COLO829 (cell line): Measurements from ENCODE around the gene GAB2.
"Not testable (repeated sequence)": the region's sequence is repeated elsewhere in the genome, so short reads cannot be mapped to it uniquely, and the experiment has no call there.

Experiments
- DNase-seq: peaks from one replicate; pipeline ENCODE4 v3.0.0; 2012; ENCODE audit warnings: low spot score

The GAB2 gene

DNA sequence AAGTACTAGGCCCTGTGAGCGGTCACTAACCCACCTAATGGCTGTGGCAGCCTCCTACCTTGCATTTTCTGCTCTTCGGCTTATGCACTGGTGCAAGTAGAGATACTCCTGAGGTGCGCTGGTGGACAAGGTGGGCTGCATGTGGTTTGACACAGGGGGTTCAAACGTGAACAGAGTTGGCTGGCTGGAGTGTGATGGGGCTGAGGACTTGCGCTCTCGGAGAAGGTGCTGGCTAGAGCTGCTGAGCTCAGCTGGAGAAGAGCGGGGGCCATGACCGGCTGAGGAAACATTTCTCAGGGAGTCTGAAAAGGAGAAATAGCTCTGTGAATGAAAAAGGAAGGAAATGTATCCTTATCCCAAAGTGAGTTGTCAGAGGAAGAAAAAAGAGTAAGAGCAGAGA lies 167.5 kb downstream of the GAB2 start:
- no peak for DNase-seq

- no peak for DNase-seq
These were observed 168.7 kb downstream of the GAB2 start for GRCh38 chr11:78248903-78249302.

GRCh38 chr11:78248191-78248590 lies 169.4 kb downstream of the GAB2 start:
- DNase-seq = no peak

DNA sequence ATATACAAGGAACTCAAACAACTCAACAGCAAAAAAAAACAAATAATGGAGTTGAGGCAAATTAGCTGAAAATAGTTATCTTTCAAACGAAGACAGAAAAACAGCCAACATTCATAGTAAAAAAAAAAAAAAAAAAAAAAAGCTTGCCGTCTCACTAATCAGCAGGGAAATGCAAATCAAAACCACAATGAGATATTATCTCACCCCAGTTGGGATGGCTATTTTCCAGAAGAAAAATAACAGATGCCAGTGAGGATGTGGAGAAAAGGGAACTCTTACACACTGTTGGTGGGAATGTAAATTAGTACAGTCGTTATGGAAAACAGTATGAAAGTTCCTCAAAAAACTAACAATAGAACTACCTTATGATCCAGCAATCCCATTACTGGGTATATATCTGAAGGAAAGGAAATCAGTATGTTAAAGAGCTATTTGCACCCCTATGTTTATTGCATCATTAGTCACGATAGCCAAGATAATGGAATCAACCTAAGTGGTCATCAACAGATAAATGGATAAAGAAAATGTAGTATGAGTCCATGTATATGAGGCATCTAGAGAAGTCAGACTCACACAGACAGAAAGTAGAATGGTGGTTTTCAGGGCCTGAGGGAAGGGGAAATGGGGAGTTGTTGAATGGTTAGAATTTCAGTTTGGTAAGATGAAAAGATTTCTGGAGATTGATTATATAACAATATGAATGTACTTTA lies 172.9 kb downstream of the GAB2 start:
- no peak for DNase-seq

GRCh38 chr11:78244080-78244479 lies 173.5 kb downstream of the GAB2 start:
- no peak for DNase-seq

DNA sequence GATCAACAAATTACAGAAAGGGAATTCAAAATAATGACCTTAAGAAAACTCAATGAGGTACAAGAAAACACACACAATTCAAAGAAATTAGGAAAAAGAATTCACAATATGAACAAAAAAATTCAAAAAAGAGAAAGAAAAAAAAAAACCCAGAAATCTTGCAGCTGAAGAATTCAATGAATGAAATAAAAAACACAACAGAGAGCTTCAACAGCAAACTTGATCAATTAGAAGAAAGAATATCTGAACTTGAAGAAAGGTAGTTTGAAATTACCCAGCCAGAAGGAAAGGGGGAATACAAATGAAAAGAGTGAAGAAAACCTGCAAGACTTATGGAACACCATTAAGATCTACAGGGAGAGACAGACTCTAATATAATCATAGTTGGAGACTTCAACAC lies 176.1 kb downstream of the GAB2 start:
- no peak for DNase-seq

- no peak for DNase-seq
These were observed 177.8 kb downstream of the GAB2 start for GRCh38 chr11:78239781-78240180.

DNA sequence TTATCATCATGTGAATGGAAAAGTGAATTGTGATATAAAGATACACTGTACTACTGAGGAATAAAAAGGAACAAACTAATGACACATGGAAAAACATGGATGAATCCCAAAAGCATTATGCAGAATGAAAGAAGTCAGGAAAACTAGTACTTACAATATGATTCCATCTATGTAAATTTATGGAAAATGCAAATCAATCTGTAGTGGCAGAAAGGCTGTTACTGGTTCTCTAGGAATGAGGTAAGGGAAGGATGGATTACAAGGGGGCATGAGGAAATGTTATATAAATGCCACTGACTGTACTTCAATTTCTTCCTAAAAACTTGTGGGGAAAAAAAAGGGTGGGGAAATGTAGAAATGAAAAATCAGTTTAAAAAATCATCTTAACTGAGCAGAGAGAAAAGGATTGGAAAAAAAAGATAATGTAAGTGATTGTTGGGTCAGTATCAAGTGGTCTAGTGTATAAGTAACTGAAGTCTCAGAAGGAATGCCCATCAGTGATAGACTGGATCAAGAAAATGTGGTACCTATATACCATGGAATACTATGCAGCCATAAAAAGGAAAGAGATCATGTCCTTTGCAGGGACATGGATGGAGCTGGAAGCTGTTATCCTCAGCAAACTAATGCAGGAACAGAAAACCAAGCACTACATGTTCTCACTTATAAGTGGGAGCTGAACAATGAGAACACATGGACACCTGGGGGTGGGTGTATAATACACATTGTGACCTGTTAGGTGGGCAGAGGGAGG lies 180.2 kb downstream of the GAB2 start:
- no peak for DNase-seq

- DNase-seq = no peak
These were observed 183.6 kb downstream of the GAB2 start for GRCh38 chr11:78234006-78234405.

DNA sequence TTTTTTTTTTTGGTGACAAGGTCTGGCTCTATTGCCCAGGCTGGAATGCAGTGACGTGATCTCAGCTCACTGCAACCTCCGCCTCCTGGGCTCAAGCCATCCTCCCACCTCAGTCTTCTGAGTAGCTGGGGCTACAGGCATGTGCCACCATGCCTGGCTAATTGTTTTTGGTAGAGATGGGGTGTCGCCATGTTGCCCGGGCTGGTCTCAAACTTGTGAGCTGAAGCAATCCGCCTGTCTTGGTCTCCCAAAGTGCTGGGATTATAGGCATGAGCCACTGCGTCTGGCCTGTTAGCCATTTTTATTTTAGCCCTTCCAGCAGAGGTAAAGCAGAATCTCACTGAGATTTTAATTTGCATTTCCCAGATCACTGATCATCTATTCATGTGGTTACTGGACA lies 184.6 kb downstream of the GAB2 start:
- DNase-seq = not testable (repeated sequence)

GRCh38 chr11:78231962-78232501 lies 185.6 kb downstream of the GAB2 start:
- peak; percentile 35 for DNase-seq

- no peak for DNase-seq
These were observed 187.3 kb downstream of the GAB2 start for GRCh38 chr11:78230161-78230877.

- no peak for DNase-seq
These were observed 188.5 kb downstream of the GAB2 start for GRCh38 chr11:78229106-78229505.

- peak; percentile 66 for DNase-seq
These were observed 189.2 kb downstream of the GAB2 start for GRCh38 chr11:78228467-78228866.

DNA sequence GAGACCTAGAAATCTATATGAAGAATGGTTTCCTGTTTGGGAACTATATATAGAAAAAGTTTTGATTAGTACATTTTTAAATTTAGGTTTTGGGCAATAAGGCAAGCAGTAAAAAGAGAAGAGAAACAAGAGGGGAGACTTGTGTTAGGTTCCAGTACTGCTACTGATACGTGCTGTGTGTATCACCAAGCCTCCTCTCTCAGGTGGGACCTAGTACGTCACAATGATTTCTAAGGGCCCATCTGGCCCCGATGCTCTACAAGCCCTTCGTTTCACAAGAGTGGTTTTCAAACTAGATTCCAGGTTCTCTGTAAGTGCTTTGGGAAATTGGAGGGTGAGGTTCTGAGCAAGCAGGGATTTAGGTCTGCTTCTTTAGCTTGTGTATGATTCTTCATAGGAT lies 189.7 kb downstream of the GAB2 start:
- no peak for DNase-seq

DNA sequence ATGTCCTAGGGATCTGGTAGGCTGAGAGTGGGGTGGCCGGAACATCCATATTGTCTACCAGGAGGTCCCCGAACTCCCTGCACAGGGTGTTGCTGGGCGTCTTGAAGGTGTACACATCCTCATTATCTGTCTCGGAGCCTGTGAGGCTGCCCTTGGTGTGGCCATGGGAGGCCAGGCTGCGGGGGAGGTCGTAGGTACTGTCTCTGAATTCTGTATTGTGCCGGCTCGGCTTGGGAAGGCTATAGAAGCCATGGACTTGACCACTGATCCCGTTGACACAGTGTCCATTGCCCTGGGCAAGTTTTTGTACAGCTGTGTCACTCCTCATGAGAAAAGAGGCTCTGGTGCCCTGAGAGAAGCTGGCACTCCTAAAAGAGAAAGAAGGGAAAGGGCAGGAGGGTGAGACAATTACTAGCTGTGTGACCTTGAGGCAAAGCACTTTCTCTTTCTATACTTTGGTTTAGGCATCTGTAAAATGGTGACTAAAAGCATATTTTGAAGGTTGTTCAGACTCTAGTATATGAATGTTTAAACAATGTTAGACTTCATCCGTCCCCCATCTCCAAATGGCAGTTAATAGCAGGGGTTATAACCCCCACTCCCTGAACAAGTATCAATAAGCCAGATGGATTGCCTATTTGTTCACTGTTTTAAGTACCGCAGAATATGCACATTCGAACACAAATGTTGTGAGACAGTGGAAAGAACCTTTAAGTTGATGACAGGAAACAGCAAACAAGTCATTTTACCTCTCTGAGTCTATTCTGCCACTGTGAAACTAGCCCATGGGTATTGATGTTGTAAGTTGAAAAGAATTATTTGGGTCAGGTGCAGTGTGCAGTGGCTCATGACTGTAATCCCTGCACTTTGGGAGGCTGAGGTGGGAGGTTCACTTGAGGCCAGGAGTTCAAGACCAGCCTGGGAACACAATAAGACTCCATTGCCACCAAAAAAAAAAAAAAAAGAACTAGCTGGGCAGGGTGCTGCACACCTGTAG lies 190.6 kb downstream of the GAB2 start:
- DNase-seq = no peak

DNA sequence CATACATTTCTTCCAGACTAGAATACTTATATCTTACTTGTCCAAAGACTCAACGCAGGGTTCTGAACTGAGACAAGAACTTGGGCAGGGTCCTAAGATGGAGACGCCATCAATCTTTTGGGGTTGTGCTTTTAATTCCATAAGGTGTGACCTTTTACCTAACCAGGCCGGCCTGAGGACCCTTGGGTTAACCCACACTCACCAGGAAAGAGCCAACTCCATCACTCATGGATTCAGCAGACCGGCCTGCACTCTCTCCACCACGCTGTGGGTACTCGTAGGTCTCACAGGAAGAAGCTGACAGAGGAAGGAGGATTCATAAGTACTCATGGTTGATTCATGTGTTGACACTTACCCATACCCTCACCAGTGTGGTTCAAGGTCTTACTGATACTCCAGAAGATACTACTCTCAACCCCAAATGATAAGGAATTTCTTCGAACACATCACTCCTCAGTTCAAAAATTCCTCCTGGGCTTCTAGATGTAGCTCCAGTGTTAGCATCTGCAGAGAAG lies 192.7 kb downstream of the GAB2 start:
- DNase-seq = no peak

DNA sequence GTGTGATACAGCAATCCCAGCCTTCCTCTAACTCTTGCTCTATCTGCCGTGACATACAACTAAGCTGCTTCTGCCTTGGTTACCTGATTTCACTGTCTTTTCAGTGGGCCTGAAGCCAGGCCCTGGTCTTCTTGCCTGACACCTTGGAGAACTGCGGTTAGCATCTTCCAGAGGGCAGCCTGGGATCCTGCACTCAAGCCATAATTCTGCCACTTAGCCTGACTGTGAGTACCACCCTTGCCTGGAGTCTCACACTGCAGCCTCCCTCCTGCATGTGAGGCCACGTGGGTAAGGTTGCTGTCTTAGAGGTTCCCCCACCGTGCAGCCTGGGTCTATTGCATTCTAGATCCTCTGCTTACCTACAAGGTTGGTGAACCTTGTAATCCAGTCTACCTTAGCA lies 193.1 kb downstream of the GAB2 start:
- DNase-seq = no peak

- no peak for DNase-seq
These were observed 194.2 kb downstream of the GAB2 start for GRCh38 chr11:78223320-78223954.

DNA sequence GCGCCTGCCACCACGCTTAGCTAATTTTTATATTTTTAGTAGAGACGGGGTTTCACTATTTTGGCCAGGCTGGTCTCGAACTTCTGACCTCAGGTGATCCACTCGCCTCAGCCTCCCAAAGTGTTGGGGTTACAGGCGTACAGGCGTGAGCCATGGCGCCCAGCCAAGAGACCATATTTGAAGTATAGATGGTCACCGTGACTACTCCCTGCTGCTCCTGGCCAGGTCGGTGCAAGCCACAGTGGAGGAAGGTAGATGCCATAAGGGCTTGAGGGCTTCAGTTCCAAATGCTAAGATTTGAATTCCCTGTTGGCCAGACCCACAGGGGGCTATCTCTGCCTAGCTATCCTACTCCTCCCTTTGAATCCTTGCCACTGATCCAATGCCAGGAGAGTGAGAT lies 194.9 kb downstream of the GAB2 start:
- not testable (repeated sequence) for DNase-seq
